NB4 (cell line): ENCODE results near the gene COL26A1.
A peak's percentile ranks its signal among the peaks of the same experiment; 100 is the strongest.
"Not testable (repeated sequence)": the region's sequence is repeated elsewhere in the genome, so short reads cannot be mapped to it uniquely, and the experiment has no call there.

ENCODE experiments used
- DNase-seq: peaks from one replicate; pipeline ENCODE4 v3.0.0; 2010; ENCODE audit warnings: low read depth
- H3K4me3 ChIP-seq: one replicate; pipeline ENCODE4 v1.5.1; 2011; ENCODE audit warnings: mild to moderate bottlenecking, low read depth, low read length, moderate library complexity
- CTCF ChIP-seq: IDR thresholded peaks from one replicate; pipeline ENCODE4 v1.5.1; 2012; ENCODE audit warnings: low read depth, low read length
- MAX ChIP-seq: IDR thresholded peaks from 2 replicates; pipeline ENCODE4 v1.6.1; 2011; ENCODE audit warnings: low read depth, low read length
- MYC ChIP-seq: IDR thresholded peaks from 2 replicates; pipeline ENCODE4 v1.6.1; 2011; ENCODE audit warnings: low read depth, low read length
- POLR2A ChIP-seq: IDR thresholded peaks from 2 replicates; pipeline ENCODE4 v1.6.1; 2011; ENCODE audit warnings: mild to moderate bottlenecking; ENCODE audit not compliant: insufficient read length; ENCODE audit errors: extremely low read depth

The COL26A1 gene

GRCh38 chr7:101330011-101330484, 32.6 kb upstream of the COL26A1 start:
- TF ChIP-seq MAX (no peak), MYC (no peak), POLR2A (no peak), CTCF (no peak)
- no peak for DNase-seq
- no peak overlapping the region for H3K4me3 ChIP-seq

GRCh38 chr7:101332026-101332425, 30.6 kb upstream of the COL26A1 start:
- TF ChIP-seq CTCF (no peak), MYC (no peak), MAX (no peak), POLR2A (no peak)
- H3K4me3 ChIP-seq = no peak overlapping the region
- DNase-seq = no peak

- TF ChIP-seq CTCF (no peak), POLR2A (no peak), MAX (no peak), MYC (no peak)
- peak; percentile 75 for DNase-seq
These were observed 28.8 kb upstream of the COL26A1 start for GRCh38 chr7:101333912-101334311.

GRCh38 chr7:101340379-101340778, 22.3 kb upstream of the COL26A1 start:
- no peak for TF ChIP-seq MYC
- no peak for TF ChIP-seq MAX
- no peak for TF ChIP-seq CTCF
- TF ChIP-seq POLR2A = no peak
- no peak overlapping the region for H3K4me3 ChIP-seq
- DNase-seq = no peak

More at GRCh38 chr7:101333912-101334311, 28.8 kb upstream of the COL26A1 start:
- no peak overlapping the region for H3K4me3 ChIP-seq

- no peak for DNase-seq
- no peak overlapping the region for H3K4me3 ChIP-seq
- TF ChIP-seq CTCF (no peak), MYC (no peak), MAX (no peak), POLR2A (no peak)
These were observed 19.8 kb upstream of the COL26A1 start for GRCh38 chr7:101342892-101343291.

- no peak overlapping the region for H3K4me3 ChIP-seq
- TF ChIP-seq MAX (no peak), POLR2A (no peak), MYC (no peak), CTCF (no peak)
- no peak for DNase-seq
These were observed 15.2 kb upstream of the COL26A1 start for GRCh38 chr7:101347477-101347876.

GRCh38 chr7:101348456-101349067, 14.1 kb upstream of the COL26A1 start:
- not testable (repeated sequence) for H3K4me3 ChIP-seq, DNase-seq

- H3K4me3 ChIP-seq, DNase-seq: not testable (repeated sequence)
These were observed 13.4 kb upstream of the COL26A1 start for GRCh38 chr7:101349300-101349699.
